Kidney (tissue), 14 donors: Measurements from ENCODE around the gene CFAP20DC. TPM values are rescaled to one million over a fixed set of nuclear protein-coding genes. Genes with fewer than 3 reads are reported as not detected.
"Not testable (repeated sequence)": the region's sequence is repeated elsewhere in the genome, so short reads cannot be mapped to it uniquely, and the experiment has no call there.

Experiments
- DNase-seq, 5 donors: peaks; one replicate each; pipeline ENCODE4 v3.0.0-alpha.2; 2013 to 2020
- FAIRE-seq: peaks from 2 replicates; lab custom pipeline; 2012; peaks lifted over from hg19 to GRCh38; lab: Jason Lieb, UNC
- H3K27ac ChIP-seq, 2 donors: one replicate each; pipeline ENCODE4 v1.7.0; 2013; ENCODE audit warnings: low read depth in 2 of 2, low read length in 2 of 2, inconsistent platforms in 1 of 2
- H3K27me3 ChIP-seq: one replicate; pipeline ENCODE4 v1.7.1; 2013; ENCODE audit warnings: low read length, inconsistent platforms; ENCODE audit not compliant: control insufficient read depth, insufficient read depth
- H3K36me3 ChIP-seq, 3 donors: one replicate each; pipeline versions ENCODE4 v1.7.0 to v1.7.1; 2013; ENCODE audit warnings: low read length in 3 of 3, control low read depth in 1 of 3, inconsistent platforms in 1 of 3; ENCODE audit not compliant: insufficient read depth in 3 of 3, control insufficient read depth in 2 of 3
- H3K4me1 ChIP-seq, 3 donors: one replicate each; pipeline versions ENCODE4 v1.7.0 to v1.7.1; 2013; ENCODE audit warnings: low read length in 3 of 3, inconsistent platforms in 1 of 3, low read depth in 1 of 3; ENCODE audit not compliant: control insufficient read depth in 2 of 3, insufficient read depth in 2 of 3
- H3K4me3 ChIP-seq, 3 donors: one replicate each; pipeline versions ENCODE4 v1.7.0 to v1.8.1; 2013; ENCODE audit warnings: low read length in 3 of 3, control low read depth in 1 of 3, inconsistent platforms in 1 of 3
- H3K9ac ChIP-seq, 3 donors: one replicate each; pipeline versions ENCODE4 v1.7.0 to v1.7.1; 2013; ENCODE audit warnings: low read length in 3 of 3, control low read depth in 1 of 3, inconsistent platforms in 1 of 3
- H3K9me3 ChIP-seq, 3 donors: one replicate each; pipeline versions ENCODE4 v1.7.0 to v1.7.1; 2013; ENCODE audit warnings: low read length in 3 of 3, control low read depth in 1 of 3, inconsistent platforms in 1 of 3; ENCODE audit not compliant: control insufficient read depth in 2 of 3, insufficient read depth in 1 of 3
- intact Hi-C: fragments of 100-400 bp; cut with DNase I; formaldehyde crosslinking; loops from one replicate; pipeline ENCODE4 v1.11.1; 2022
- polyA plus RNA-seq: library from polyadenylated mRNA; stranded (reverse); fragments of 350-450 nt; fragmentation: Illumina TruSeq; extraction: RNeasy Lipid Tissue Mini Kit (QIAGEN cat#74804); gene quantifications from one replicate; pipeline ENCODE4 v1.2.3, GENCODE V29; 2014; ENCODE audit warnings: low read depth, low replicate concordance; ENCODE audit not compliant: insufficient read depth
- total RNA-seq: library from RNA; stranded (reverse); fragmentation: NEBNext Ultra II Directional; extraction: Animal tissue kit (Norgen Biotek cat#: 25700); gene quantifications from one replicate; pipeline ENCODE4 v1.2.1, GENCODE V29; 2021
- TF ChIP-seq, protein P1 (sequence below): IDR thresholded peaks from 3 replicates; pipeline ENCODE4 v1.5.1; 2012; ENCODE audit warnings: mild to moderate bottlenecking, moderate library complexity, borderline replicate concordance; ENCODE audit not compliant: insufficient read depth; ENCODE audit errors: extremely low read depth
- donor health status: control.
- donor health status: control.
- donor health status: control.
- donor health status: control.
- donor health status: control.
- donor health status: DM: yes; HTN: yes; CAD: no.
- donor health status: Normal renal cell carcinoma (clear cell type).

The CFAP20DC gene
- total and polyA plus RNA-seq, 2 donors from 2014 or later: 0.73 to 3.2 TPM

DNA sequence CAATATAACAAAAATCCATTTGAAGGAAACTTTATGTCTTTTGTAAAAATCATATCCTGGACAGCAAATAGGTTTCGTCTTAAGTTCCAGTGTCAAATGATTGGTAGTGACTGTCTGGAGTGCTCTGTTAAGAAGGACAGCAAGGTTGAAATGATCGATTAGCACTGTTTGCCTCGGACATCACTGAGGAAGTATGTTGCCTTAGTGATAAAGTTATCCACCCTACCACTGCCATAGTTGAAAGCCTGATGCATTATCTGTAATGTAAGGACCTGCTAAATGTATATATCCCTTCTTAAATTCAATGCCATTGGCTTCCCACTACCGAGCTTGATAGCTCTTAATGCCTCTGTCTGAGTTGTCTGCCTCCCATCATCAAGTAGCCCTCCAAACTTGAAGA lies 70.0 kb downstream of the CFAP20DC start:
- FAIRE-seq (no peak), DNase-seq (no peak)
- intact Hi-C loops: no loop called here
- H3K27ac ChIP-seq: no peak overlapping the region
- no peaks in the 10 kb centered on the region for H3K36me3 ChIP-seq
- H3K4me3 ChIP-seq: no peak overlapping the region
- TF ChIP-seq, protein P1, sequence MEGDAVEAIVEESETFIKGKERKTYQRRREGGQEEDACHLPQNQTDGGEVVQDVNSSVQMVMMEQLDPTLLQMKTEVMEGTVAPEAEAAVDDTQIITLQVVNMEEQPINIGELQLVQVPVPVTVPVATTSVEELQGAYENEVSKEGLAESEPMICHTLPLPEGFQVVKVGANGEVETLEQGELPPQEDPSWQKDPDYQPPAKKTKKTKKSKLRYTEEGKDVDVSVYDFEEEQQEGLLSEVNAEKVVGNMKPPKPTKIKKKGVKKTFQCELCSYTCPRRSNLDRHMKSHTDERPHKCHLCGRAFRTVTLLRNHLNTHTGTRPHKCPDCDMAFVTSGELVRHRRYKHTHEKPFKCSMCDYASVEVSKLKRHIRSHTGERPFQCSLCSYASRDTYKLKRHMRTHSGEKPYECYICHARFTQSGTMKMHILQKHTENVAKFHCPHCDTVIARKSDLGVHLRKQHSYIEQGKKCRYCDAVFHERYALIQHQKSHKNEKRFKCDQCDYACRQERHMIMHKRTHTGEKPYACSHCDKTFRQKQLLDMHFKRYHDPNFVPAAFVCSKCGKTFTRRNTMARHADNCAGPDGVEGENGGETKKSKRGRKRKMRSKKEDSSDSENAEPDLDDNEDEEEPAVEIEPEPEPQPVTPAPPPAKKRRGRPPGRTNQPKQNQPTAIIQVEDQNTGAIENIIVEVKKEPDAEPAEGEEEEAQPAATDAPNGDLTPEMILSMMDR: no peak
- H3K27me3 ChIP-seq: no peaks in the 10 kb centered on the region
- H3K9me3 ChIP-seq: no peaks in the 10 kb centered on the region
- H3K9ac ChIP-seq: no peak overlapping the region
- no peaks in the 10 kb centered on the region for H3K4me1 ChIP-seq

DNA sequence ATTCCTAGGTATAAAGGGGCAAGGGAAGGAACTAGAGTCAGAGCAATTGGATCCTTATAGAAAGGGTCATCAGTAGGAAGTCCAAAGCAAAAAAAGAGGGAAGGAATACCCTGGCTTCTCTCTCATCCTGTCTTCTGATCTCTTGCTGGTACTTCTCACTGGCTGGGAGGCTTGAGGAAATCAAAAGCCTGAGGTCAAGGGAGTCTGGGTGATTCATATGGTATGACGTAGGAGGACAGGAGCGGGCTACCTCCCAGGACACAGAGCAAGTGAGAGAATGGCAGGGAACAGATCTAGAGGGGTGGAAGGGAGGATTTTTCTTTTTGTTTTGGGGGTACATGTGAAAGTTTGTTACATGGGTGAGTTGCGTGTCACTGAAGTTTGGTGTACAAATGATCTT lies 76.0 kb downstream of the CFAP20DC start:
- TF ChIP-seq, protein P1: no peak
- no peaks in the 10 kb centered on the region for H3K27me3 ChIP-seq
- no peaks in the 10 kb centered on the region for H3K36me3 ChIP-seq
- H3K9ac ChIP-seq: no peak overlapping the region
- no peak overlapping the region for H3K4me3 ChIP-seq
- no peaks in the 10 kb centered on the region for H3K4me1 ChIP-seq
- DNase-seq: no peak
- no peak overlapping the region for H3K27ac ChIP-seq
- no peak for FAIRE-seq
- H3K9me3 ChIP-seq: no peaks in the 10 kb centered on the region
- intact Hi-C loops: no loop called here

- intact Hi-C loops, FAIRE-seq, H3K27me3 ChIP-seq, DNase-seq, H3K4me1 ChIP-seq, H3K9ac ChIP-seq, H3K36me3 ChIP-seq, H3K27ac ChIP-seq, H3K9me3 ChIP-seq, H3K4me3 ChIP-seq: not testable (repeated sequence)
These were observed 82.0 kb downstream of the CFAP20DC start for GRCh38 chr3:58967866-58968265.

- H3K36me3 ChIP-seq: no peaks in the 10 kb centered on the region
- no peak overlapping the region for H3K4me3 ChIP-seq
- H3K9me3 ChIP-seq: no peaks in the 10 kb centered on the region
- intact Hi-C loops: no loop called here
- TF ChIP-seq, protein P1: no peak
- no peak for FAIRE-seq
- no peaks in the 10 kb centered on the region for H3K4me1 ChIP-seq
- no peak overlapping the region for H3K9ac ChIP-seq
- no peaks in the 10 kb centered on the region for H3K27me3 ChIP-seq
- H3K27ac ChIP-seq: no peak overlapping the region
- DNase-seq: no peak
These were observed 84.0 kb downstream of the CFAP20DC start for GRCh38 chr3:58965865-58966264.
